Astrocyte (in vitro differentiated cells and primary cell): ENCODE data around the gene LAMB4.

Experiments used
- CTCF ChIP-seq: IDR thresholded peaks from 2 replicates; pipeline ENCODE4 v1.5.1; 2011; ENCODE audit warnings: low read depth, mild to moderate bottlenecking, inconsistent platforms, low read length, moderate library complexity; ENCODE audit not compliant: insufficient read depth
- EZH2 ChIP-seq: IDR thresholded peaks from 2 replicates; pipeline ENCODE4 v1.6.1; 2012; ENCODE audit warnings: mild to moderate bottlenecking, low read length, inconsistent platforms; ENCODE audit not compliant: insufficient read depth

GRCh38 chr7:108164946-108165345, 34.8 kb upstream of the LAMB4 start:
- no peak for TF ChIP-seq EZH2
- TF ChIP-seq CTCF = no peak
